HG02943 (cell line): ENCODE results near the gene NPM1.
"Not testable (repeated sequence)": the region's sequence is repeated elsewhere in the genome, so short reads cannot be mapped to it uniquely, and the experiment has no call there.

Source experiments
- ATAC-seq: cut with Tn5 transposase; IDR thresholded peaks from one replicate; pipeline ENCODE4 v1.9.1; 2021; ENCODE audit warnings: mild to moderate bottlenecking, low read depth, moderate library complexity; ENCODE audit not compliant: unreplicated experiment

NPM1 gene

GRCh38 chr5:171384999-171385398 is 2.6 kb upstream of the NPM1 start:
- ATAC-seq, result not testable (repeated sequence)

DNA sequence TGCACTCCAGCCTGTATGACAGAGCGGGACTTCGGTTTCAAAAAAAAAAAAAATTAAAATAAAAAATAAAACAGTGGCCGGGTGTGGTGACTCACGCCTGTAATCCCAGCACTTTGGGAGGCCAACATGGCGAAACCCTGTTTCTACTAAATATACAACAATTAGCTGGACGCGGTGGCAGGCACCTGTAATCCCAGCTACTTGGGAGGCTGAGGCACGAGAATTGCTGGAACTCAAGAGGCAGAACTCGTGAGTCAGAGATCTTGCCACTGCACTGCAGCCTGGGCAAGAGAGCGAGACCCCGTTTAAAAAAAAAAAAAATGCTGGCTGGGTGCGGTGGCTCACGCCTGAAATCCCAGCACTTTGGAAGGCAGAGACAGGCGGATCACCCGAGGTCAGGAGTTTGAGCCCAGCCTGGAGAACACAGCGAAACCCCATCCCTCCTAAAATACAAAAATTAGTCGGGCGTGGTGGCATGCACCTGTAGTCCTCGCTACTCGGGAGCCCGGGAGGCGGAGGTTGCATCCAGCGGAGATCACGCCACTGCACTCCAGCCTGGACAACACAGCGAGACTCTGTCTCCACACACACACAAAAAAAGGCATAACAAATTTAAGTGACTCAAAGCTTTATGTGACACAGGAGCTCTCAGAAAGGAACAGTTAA is 1.5 kb upstream of the NPM1 start:
- ATAC-seq, result no peak

GRCh38 chr5:171386861-171387344 is 746 bp upstream of the NPM1 start:
- no peak for ATAC-seq

DNA sequence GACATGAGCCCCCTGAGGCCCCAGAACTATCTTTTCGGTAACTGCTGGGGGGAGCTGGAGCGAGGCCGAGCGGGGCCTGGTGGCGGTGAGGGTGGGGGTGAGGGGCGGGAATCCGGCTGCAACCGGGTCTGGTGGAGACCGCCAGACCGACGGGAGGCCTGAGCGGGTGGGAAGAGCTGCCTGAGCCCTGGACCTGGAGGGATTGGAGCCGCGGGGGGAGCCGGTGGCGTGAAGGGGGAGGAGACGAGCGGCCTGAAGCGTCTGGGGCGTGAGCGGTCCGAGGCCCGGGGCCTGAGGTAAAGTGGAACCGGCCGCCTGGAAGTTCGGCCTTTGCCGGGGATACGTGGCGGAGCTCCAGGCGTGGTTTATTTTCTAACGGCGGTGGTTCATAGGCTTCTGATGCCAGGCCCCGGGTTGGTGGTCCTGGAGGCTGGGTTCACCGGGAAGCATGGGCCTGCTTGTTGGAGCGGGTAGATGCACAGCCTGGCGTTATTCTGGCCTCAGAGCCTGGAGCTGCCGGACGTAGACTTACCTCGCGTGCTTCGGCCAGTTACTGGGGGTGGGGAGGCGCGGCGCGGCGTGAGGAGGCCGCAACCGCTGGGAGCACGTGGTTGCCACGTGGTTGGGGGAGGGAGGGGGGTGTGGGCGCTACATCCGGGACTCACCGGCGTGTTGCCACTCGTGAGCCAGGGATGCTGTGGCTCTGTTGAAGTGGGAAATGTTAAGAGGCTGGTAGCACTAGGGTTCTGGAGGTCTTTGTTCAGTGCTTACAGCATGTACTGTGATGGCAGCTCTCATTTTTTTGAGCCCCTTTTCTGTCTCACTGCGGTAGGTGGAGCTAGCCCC is 544 bp downstream of the NPM1 start:
- peak; percentile 40 for ATAC-seq

- ATAC-seq, result peak; percentile 6
These were observed 1.1 kb downstream of the NPM1 start for GRCh38 chr5:171388816-171389168.

- no peak for ATAC-seq
These were observed 3.4 kb downstream of the NPM1 start for GRCh38 chr5:171390883-171391677.

DNA sequence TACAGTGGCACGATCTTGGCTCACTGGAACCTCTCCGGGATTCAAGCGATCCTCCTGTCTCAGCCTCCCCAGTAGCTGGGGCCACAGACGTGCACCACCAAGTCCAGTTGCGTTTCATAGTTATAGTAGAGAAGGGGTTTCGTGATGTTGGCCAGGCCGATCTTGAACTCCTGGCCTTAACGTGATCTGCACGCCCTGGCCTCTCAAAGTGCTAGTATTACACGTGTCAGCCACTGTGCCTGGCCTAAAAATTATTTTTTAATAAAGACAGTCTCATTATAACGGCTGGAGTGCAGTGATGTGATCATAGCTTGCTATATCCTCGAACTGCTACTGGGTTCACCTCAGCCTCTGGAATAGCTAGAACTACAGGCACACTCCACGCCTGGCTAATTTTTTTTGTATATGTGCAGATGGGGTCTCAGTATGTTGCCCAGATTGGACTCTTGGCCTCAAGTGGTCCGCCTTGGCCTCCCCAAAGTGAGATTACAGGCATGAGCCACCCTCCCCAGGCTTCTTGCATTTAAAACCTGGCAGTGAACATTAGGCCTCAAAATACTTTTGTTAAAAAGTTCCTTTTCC is 4.4 kb downstream of the NPM1 start:
- no peak for ATAC-seq

DNA sequence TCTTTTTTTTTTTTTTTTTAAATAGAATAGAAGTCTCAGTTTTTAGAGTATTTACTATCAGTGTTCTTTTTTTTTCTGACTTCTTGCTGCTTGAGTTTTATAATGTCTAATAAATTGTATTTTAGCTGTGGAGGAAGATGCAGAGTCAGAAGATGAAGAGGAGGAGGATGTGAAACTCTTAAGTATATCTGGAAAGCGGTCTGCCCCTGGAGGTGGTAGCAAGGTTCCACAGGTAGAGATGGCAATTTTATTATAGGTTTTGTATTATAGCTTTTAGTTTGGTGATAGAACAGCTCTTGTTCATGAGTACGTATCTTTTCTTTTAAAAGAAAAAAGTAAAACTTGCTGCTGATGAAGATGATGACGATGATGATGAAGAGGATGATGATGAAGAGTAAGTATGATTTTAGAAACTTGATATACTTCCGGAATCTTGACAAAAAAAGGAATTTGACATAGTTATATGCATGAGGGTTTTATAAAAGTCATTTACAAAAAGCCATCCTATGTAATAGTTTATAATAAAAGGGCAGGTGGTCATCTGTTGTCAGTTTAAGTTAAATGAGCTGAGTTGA is 5.0 kb downstream of the NPM1 start:
- no peak for ATAC-seq

DNA sequence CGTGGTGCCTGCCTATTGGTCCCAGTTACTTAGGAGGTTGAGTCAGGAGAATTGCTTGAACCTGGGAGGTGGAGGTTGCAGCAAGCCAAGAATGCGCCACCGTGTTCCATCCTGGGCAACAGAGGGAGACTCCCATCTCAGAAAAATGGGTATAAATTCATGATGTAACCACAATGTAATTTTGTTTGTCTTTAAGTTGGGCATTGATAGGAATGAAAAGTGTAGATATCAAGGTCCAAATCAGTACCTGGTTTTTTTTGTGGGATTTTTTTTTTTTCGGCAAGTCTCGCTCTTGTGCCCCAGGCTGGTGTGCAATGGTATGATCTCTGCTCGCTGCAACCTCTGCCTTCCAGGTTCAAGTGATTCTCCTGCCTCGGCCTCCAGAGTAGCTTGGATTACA is 7.4 kb downstream of the NPM1 start:
- no peak for ATAC-seq

GRCh38 chr5:171396583-171396982 is 8.9 kb downstream of the NPM1 start:
- not testable (repeated sequence) for ATAC-seq

DNA sequence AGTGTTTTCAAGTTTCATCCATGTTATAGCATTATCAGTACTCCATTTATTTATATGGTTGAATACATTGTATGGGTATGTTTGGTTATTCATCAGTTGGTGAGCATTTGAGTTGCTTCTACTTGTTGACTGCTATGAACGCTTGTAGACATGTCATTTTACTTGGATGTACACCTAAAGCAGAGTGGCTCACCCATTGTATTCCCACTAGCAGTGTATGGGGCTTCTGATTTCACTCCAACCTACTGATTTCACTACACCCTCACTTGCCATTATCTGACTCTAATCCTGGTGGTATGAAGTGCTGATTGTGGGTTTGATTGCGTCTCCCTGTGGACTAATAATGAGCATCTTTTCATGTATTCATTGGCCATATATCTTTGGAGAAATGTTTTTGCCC is 9.5 kb downstream of the NPM1 start:
- no peak for ATAC-seq

- ATAC-seq, result no peak
These were observed 9.9 kb downstream of the NPM1 start for GRCh38 chr5:171397599-171397998.

GRCh38 chr5:171398660-171399059 is 11.0 kb downstream of the NPM1 start:
- ATAC-seq, result not testable (repeated sequence)

GRCh38 chr5:171400169-171400568 is 12.5 kb downstream of the NPM1 start:
- ATAC-seq, result no peak

GRCh38 chr5:171401167-171401947 is 13.7 kb downstream of the NPM1 start:
- ATAC-seq, result no peak

- not testable (repeated sequence) for ATAC-seq
These were observed 15.1 kb downstream of the NPM1 start for GRCh38 chr5:171402751-171403150.

- no peak for ATAC-seq
These were observed 18.0 kb downstream of the NPM1 start for GRCh38 chr5:171405615-171406014.

DNA sequence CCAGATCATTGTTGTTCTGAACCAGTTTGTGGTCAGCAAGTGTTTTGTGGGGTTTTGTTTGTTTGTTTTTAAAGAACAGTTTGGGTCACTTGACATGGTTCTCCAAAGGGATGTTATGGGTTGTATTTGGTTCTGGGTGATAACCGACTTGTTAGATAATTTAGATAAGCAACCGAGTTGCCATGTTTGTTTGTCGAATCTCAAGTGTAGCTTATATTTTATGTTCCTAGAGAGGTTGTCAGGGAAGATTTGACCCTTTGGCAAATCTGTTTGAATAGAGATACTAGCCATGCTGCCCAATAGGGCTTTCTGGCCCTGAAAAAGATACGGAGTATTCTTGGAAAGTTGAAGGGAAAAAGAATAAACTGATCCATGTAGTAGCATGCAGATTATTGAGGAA is 19.6 kb downstream of the NPM1 start:
- no peak for ATAC-seq
